NB4 (cell line): Measurements from ENCODE around the gene CTXND1.

Experiments used
- DNase-seq: peaks from one replicate; pipeline ENCODE4 v3.0.0; 2010; ENCODE audit warnings: low read depth
- H3K4me3 ChIP-seq: one replicate; pipeline ENCODE4 v1.5.1; 2011; ENCODE audit warnings: mild to moderate bottlenecking, low read depth, low read length, moderate library complexity
- MYC ChIP-seq: IDR thresholded peaks from 2 replicates; pipeline ENCODE4 v1.6.1; 2011; ENCODE audit warnings: low read depth, low read length
- POLR2A ChIP-seq: IDR thresholded peaks from 2 replicates; pipeline ENCODE4 v1.6.1; 2011; ENCODE audit warnings: mild to moderate bottlenecking; ENCODE audit not compliant: insufficient read length; ENCODE audit errors: extremely low read depth
- TF ChIP-seq, protein P1 (sequence below): IDR thresholded peaks from 2 replicates; pipeline ENCODE4 v1.6.1; 2011; ENCODE audit warnings: low read depth, low read length
- TF ChIP-seq, protein P2 (sequence below): IDR thresholded peaks from one replicate; pipeline ENCODE4 v1.5.1; 2012; ENCODE audit warnings: low read depth, low read length

The CTXND1 gene

DNA sequence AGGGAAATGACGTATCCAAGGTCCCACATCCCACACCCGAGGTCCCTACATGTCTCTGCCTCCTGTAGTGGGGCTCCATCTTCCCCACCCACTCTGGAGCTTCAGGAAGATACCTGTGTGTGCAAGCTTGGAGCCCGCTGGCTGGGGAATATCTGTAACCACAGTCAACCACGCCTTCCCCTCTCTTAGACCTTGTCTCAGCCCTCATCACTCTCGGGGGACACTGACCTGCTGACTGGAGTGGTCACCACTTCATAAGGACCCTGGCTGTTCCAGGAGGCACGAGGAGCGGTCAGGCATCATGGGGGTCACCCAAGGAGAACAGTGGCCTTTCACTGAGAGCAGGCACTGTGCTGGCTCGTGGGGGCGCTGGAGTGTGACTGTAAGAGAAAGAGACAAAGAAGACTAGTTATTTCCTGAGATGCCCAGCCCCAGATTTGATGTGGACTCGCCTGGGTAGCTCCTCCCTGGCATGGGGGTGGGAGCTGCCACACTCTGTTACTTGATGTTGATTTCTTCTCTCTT lies 48.6 kb downstream of the CTXND1 start:
- TF ChIP-seq MYC: no peak
- DNase-seq: no peak
- H3K4me3 ChIP-seq: no peak overlapping the region

DNA sequence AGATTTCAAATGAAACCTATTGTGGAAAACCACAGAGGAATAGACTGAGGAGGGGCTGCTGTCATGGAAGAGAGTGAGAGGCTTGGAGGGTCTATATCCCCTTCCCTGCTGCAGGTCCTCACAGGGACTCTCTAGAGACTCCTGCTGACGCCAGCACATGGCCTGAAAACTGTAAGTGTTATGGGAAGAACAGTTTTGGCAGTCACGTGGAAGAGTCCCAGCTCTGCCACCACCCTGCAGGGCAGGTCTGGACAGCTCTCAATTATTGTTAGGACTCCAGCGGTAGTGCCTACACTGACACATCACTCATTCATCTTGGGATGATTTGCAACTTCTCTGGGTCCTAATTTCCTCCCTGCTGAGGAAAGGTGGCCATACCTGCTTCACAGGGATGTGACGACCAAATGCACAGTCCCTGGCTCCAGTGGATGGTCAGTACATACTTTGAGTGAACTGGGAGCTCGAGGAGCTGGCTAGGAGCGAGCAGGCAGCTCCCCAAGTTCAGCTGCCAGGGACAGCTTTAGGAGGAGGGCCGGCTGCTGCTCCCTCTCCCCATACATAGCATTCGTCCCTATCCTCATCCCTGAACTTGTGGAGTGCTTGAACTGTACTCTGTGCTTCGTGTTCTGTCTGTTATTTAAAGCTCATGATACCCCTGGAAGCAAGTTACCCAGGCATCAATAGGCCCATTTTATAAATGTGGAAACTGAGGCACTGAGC lies 49.2 kb downstream of the CTXND1 start:
- no peak overlapping the region for H3K4me3 ChIP-seq
- no peak for DNase-seq
- TF ChIP-seq MYC: no peak
- TF ChIP-seq, protein P1, sequence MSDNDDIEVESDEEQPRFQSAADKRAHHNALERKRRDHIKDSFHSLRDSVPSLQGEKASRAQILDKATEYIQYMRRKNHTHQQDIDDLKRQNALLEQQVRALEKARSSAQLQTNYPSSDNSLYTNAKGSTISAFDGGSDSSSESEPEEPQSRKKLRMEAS: 0 out of 2 replicates have a peak, but pooled peaks have one; percentile 7

DNA sequence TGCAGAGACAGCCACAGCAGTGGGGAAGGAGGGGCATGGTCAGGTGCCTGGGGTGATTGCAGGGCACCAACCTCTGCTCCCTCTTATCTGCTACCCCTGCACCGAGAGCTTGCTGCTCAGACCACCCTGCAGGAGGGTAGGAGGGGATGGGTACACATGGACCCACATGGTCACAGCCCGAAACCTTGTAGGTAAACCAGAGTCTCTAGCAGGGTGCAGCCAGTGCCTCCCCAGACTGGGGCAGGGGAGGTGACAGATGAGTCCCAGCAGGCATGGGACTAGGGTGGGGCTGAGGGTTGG lies 50.0 kb downstream of the CTXND1 start:
- no peak for DNase-seq
- TF ChIP-seq MYC (no peak), POLR2A (no peak)
- TF ChIP-seq, protein P2, sequence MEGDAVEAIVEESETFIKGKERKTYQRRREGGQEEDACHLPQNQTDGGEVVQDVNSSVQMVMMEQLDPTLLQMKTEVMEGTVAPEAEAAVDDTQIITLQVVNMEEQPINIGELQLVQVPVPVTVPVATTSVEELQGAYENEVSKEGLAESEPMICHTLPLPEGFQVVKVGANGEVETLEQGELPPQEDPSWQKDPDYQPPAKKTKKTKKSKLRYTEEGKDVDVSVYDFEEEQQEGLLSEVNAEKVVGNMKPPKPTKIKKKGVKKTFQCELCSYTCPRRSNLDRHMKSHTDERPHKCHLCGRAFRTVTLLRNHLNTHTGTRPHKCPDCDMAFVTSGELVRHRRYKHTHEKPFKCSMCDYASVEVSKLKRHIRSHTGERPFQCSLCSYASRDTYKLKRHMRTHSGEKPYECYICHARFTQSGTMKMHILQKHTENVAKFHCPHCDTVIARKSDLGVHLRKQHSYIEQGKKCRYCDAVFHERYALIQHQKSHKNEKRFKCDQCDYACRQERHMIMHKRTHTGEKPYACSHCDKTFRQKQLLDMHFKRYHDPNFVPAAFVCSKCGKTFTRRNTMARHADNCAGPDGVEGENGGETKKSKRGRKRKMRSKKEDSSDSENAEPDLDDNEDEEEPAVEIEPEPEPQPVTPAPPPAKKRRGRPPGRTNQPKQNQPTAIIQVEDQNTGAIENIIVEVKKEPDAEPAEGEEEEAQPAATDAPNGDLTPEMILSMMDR: no peak
- TF ChIP-seq, protein P1: no peak
- H3K4me3 ChIP-seq: no peak overlapping the region

DNA sequence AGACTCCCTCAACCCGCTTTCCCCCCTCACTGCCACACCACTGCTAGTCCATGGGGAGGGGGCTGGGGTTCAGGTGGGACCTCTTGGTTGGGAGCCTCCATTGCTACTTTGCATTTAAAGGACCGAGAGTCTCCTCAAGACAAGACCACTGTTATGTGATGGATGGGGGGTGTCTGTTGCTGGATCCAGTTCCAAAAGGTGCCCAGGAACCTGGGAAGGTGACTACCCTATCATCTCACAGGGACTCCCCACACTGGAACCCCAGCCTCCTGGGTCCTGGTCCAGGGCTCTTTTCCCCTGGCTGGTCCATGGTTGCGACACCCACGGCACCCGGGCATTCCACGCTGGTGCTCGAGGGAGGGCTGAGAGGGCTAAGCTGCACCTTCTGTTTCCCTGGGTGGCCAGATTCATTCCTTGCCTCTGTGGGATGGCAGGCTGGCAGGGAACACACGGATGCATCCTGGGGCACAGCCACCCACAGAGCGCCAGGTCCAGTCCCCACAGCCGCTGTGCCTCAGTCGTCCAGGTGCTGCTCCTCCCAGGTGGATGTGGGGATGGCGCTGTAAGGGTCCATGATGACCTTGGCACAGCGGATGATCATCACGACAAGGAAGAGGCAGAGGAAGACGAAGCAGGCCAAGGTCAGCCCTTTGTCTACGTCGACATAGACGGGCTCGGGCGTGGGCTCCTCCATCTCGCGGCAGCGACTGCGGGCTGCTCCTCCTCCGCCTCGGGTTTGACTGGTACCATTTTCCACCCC lies 50.6 kb downstream of the CTXND1 start:
- DNase-seq: no peak
- TF ChIP-seq, protein P1: no peak
- TF ChIP-seq MYC (no peak), POLR2A (no peak)
- TF ChIP-seq, protein P2: no peak
- H3K4me3 ChIP-seq: no peak overlapping the region

DNA sequence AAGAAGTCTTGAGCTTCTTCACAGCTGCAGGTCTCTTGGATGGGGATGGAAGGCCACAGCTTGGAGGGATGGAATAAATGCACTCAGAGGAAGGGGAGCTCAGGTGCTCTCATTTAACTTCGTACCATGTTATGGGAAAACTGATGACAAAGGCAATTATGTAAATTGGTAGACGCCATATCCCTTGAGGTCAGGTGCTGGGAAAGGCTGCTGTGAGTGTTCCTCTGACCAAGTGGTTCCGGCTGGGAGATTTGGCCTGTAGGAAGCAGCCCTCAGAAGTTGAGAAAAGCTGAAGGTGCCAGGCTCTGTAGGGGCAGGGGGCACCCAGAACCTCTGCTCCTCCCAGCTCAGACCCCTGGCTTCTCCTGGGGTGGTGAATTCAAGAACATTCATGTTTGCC lies 52.1 kb downstream of the CTXND1 start:
- no peak for DNase-seq
- H3K4me3 ChIP-seq: no peak overlapping the region
- TF ChIP-seq POLR2A: no peak

DNA sequence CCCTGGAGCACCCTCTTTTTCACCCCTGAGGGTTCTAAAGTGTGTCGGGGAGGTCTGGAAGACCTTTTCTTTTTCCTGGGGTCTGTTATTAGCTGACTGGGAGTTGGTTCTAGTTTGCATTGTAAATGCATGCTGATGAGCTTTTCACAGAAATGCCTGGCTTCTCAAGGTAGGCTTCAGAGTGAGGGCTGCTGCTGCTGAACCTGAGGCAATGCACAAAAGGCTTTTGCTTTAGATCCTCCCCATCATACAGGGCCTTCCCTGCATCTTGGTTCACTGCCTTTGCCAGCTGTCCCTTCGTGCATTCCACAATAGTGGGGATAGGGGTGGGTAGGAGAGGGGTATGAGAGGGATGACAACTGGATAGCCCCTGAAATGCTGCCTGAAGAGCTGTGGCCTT lies 52.6 kb downstream of the CTXND1 start:
- TF ChIP-seq, protein P2: no peak
- TF ChIP-seq POLR2A: no peak
- TF ChIP-seq, protein P1: no peak
- TF ChIP-seq MYC: no peak
- no peak overlapping the region for H3K4me3 ChIP-seq
- DNase-seq: no peak

DNA sequence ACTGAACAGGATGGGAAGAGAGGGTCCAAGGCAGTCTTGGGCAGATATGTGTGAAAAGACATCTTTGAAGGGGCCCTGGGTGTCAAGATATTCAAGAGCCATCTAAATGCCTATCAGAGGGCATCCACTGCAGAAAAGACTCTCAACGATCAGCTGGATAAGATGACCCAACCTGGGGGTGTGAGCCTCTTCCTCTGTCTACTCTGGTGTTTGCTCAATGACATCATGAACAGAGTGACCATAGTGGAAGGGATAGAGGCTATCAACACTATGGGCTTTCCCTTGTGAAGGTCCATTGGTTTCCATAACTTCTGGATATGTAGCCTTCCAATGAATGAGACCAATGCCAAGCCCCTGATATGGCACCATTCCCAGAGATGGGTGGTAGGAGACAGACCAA lies 57.1 kb downstream of the CTXND1 start:
- TF ChIP-seq, protein P2: no peak
- TF ChIP-seq POLR2A: no peak
- TF ChIP-seq, protein P1: no peak
- TF ChIP-seq MYC: no peak
- no peak overlapping the region for H3K4me3 ChIP-seq
- DNase-seq: no peak
